Loucy (cell line): ENCODE measurements around the gene CTTNBP2.

Source experiments
- EZH2phosphoT487 ChIP-seq: fragments of 200-600 bp; IDR thresholded peaks from 2 replicates; pipeline ENCODE4 v1.6.1; 2018; ENCODE audit warnings: antibody characterized with exemption, mild to moderate bottlenecking, moderate library complexity, borderline replicate concordance
- TF ChIP-seq, protein P1 (sequence below): fragments of 200-600 bp; sonication (generic); conservative IDR thresholded peaks from 2 replicates; pipeline ENCODE4 v1.5.1; 2014; ENCODE audit warnings: mild to moderate bottlenecking, antibody characterized with exemption, low read length

DNA sequence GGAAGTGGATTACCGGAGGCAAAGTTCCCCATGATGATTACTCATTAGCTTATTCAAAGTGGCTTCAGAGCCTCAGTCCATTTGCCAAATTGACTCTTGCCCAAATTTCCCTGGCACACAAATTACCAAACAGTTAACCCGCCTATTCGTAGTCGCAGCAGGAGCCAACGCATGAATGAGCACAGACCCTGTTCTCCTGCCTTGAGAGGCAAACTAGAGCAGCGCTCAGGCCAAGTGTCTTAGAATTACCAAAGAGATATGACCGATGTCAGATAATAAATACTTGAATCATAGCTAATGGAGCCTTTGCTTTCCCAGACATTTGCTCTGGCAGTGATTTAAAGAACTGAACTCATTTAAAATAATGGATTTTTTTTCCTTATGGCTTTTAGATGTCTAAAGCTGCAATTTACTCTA lies 64.9 kb downstream of the CTTNBP2 start:
- TF ChIP-seq, protein P1, sequence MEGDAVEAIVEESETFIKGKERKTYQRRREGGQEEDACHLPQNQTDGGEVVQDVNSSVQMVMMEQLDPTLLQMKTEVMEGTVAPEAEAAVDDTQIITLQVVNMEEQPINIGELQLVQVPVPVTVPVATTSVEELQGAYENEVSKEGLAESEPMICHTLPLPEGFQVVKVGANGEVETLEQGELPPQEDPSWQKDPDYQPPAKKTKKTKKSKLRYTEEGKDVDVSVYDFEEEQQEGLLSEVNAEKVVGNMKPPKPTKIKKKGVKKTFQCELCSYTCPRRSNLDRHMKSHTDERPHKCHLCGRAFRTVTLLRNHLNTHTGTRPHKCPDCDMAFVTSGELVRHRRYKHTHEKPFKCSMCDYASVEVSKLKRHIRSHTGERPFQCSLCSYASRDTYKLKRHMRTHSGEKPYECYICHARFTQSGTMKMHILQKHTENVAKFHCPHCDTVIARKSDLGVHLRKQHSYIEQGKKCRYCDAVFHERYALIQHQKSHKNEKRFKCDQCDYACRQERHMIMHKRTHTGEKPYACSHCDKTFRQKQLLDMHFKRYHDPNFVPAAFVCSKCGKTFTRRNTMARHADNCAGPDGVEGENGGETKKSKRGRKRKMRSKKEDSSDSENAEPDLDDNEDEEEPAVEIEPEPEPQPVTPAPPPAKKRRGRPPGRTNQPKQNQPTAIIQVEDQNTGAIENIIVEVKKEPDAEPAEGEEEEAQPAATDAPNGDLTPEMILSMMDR = no peak
- no peak for TF ChIP-seq EZH2phosphoT487
